PC-9 (cell line): ENCODE data around the gene DNAAF9. TPM values are rescaled to one million over a fixed set of nuclear protein-coding genes. Genes with fewer than 3 reads are reported as not detected.

Experiments
- BruUV-seq: library from RNA; stranded (reverse); fragments of 400-500 nt; replicated peaks from 2 replicates; lab custom pipeline; 2021; lab: Mats Ljungman, UMichigan
- CTCF ChIA-PET: fragments of 300-600 bp; sonication (Branson Sonifier 250); formaldehyde crosslinking; loops from one replicate; lab custom pipeline; 2022; ENCODE audit warnings: antibody characterized with exemption; lab: Charles Lee
- POLR2A ChIA-PET: fragments of 300-600 bp; sonication (Branson Sonifier 250); formaldehyde crosslinking; loops from one replicate; lab custom pipeline; 2022; ENCODE audit warnings: antibody characterized with exemption; ENCODE audit not compliant: unreplicated experiment; lab: Charles Lee
- DNase-seq, 2 experiments: peaks; one replicate each; pipeline versions ENCODE4 v3.0.0 to v3.0.0-alpha.2; 2015 to 2022; ENCODE audit warnings: mixed read lengths in 1 of 2
- H2AFZ ChIP-seq: fragments of 200-600 bp; sonication (generic); 2 replicates; pipeline ENCODE4 v1.8.1; 2017; ENCODE audit warnings: antibody characterized with exemption
- H3F3A ChIP-seq: fragments of 200-600 bp; sonication (generic); 2 replicates; pipeline ENCODE4 v1.8.1; 2017; ENCODE audit warnings: antibody characterized with exemption, mild to moderate bottlenecking, low read depth; ENCODE audit not compliant: insufficient read depth
- H3K27ac ChIP-seq: fragments of 200-600 bp; sonication (generic); 2 replicates; pipeline ENCODE4 v1.6.1; 2016; ENCODE audit warnings: mixed run types
- H3K27me3 ChIP-seq: fragments of 200-600 bp; sonication (generic); 2 replicates; pipeline ENCODE4 v1.6.1; 2016; ENCODE audit warnings: low read depth, mixed run types; ENCODE audit not compliant: insufficient read depth
- H3K36me3 ChIP-seq: fragments of 200-600 bp; sonication (generic); 2 replicates; pipeline ENCODE4 v1.6.1; 2016; ENCODE audit warnings: low read depth, mixed run types
- H3K4me1 ChIP-seq: fragments of 200-600 bp; sonication (generic); replicated peaks from 2 replicates; pipeline ENCODE4 v1.6.1; 2016; ENCODE audit warnings: mixed run types; ENCODE audit not compliant: insufficient read depth
- H3K4me2 ChIP-seq: fragments of 200-600 bp; sonication (generic); 2 replicates; pipeline ENCODE4 v1.6.1; 2017; ENCODE audit warnings: mixed run types
- H3K4me3 ChIP-seq: fragments of 200-600 bp; sonication (generic); 2 replicates; pipeline ENCODE4 v1.6.1; 2016; ENCODE audit warnings: mixed run types
- H3K79me2 ChIP-seq: fragments of 200-600 bp; sonication (generic); 2 replicates; pipeline ENCODE4 v1.6.1; 2017; ENCODE audit warnings: low read depth, mixed run types
- H3K9me2 ChIP-seq: fragments of 200-600 bp; sonication (generic); 2 replicates; pipeline ENCODE4 v1.8.1; 2017; ENCODE audit warnings: mild to moderate bottlenecking; ENCODE audit not compliant: insufficient read depth
- H3K9me3 ChIP-seq: fragments of 200-600 bp; sonication (generic); 2 replicates; pipeline ENCODE4 v1.8.1; 2016; ENCODE audit warnings: low read depth; ENCODE audit not compliant: insufficient read depth
- H4K20me1 ChIP-seq: fragments of 200-600 bp; sonication (generic); 2 replicates; pipeline ENCODE4 v1.8.1; 2017; ENCODE audit not compliant: insufficient read depth
- EZH2 ChIP-seq: fragments of 200-600 bp; sonication (generic); IDR thresholded peaks from 2 replicates; pipeline ENCODE4 v1.8.0; 2017; ENCODE audit warnings: antibody characterized with exemption, low read depth
- intact Hi-C: fragments of 100-400 bp; cut with micrococcal nuclease; formaldehyde crosslinking; loops from one replicate; pipeline ENCODE4 v1.10.0; 2022; ENCODE audit not compliant: unreplicated experiment
- total RNA-seq: library from RNA; stranded (reverse); gene quantifications from 2 replicates; pipeline ENCODE4 v1.2.3, GENCODE V29; 2021
- TF ChIP-seq, protein P1 (sequence below): fragments of 200-600 bp; sonication (generic); conservative IDR thresholded peaks from 2 replicates; pipeline ENCODE4 v1.6.1; 2017; ENCODE audit warnings: mixed run types, antibody characterized with exemption, mild to moderate bottlenecking, moderate library complexity

Gene DNAAF9
- total RNA-seq, 1 experiment from 2014 or later = 2.6 TPM

DNA sequence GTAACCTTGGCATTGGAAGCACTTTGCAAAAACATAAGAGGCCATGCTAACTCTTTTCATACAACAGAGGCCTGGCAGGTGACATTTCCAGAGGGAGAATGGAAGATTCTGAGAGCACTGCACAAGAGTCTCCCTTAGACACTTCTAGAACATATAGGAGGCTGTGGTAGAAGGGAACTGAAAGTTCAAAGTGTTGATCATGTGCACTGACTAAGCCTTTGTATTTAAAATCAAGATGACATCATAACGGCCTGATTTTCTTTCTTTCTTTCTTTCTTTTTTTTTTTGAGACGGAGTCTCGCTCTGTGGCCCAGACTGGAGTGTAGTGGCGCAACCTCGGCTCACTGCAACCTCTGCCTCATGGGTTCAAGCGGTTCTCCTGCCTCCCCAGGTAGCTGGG is 26.8 kb upstream of the DNAAF9 start:
- Histone ChIP-seq H3K4me3 (no peak overlapping the region), H3K9me3 (no peaks in the 10 kb centered on the region), H3F3A (no peaks in the 10 kb centered on the region), H3K36me3 (no peaks in the 10 kb centered on the region), H2AFZ (no peak overlapping the region), H4K20me1 (no peaks in the 10 kb centered on the region), H3K9me2 (no peaks in the 10 kb centered on the region), H3K27ac (no peak overlapping the region), H3K4me2 (no peak overlapping the region), H3K4me1 (no peaks in the 10 kb centered on the region), H3K27me3 (no peaks in the 10 kb centered on the region), H3K79me2 (no peaks in the 10 kb centered on the region)
- DNase-seq = no peak
- intact Hi-C loops = no loop called here
- POLR2A ChIA-PET = no interaction called here
- CTCF ChIA-PET = no interaction called here
- TF ChIP-seq, protein P1, sequence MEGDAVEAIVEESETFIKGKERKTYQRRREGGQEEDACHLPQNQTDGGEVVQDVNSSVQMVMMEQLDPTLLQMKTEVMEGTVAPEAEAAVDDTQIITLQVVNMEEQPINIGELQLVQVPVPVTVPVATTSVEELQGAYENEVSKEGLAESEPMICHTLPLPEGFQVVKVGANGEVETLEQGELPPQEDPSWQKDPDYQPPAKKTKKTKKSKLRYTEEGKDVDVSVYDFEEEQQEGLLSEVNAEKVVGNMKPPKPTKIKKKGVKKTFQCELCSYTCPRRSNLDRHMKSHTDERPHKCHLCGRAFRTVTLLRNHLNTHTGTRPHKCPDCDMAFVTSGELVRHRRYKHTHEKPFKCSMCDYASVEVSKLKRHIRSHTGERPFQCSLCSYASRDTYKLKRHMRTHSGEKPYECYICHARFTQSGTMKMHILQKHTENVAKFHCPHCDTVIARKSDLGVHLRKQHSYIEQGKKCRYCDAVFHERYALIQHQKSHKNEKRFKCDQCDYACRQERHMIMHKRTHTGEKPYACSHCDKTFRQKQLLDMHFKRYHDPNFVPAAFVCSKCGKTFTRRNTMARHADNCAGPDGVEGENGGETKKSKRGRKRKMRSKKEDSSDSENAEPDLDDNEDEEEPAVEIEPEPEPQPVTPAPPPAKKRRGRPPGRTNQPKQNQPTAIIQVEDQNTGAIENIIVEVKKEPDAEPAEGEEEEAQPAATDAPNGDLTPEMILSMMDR = no peak
- TF ChIP-seq EZH2 = no peak
- BruUV-seq = no TSS peak

DNA sequence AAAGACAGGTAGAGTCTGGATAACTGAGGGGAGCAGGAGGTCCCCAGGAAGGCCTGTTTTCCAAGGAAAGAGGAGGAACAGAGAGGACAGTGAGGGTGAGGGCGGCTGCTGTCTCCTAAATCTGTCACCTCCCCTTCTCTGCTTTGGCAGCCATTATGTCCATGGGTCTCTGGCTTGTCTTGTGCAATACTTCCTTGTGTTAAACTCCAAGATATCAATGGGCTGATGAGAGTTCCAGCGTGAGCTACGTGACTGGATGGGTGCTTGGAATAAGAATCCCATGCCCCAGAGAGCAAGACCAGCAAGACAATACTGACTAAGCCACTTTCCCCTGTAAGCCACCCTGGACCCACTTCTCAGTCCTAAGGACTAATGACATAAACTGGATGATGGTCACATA is 26.3 kb upstream of the DNAAF9 start:
- DNase-seq = no peak
- BruUV-seq = no TSS peak

DNA sequence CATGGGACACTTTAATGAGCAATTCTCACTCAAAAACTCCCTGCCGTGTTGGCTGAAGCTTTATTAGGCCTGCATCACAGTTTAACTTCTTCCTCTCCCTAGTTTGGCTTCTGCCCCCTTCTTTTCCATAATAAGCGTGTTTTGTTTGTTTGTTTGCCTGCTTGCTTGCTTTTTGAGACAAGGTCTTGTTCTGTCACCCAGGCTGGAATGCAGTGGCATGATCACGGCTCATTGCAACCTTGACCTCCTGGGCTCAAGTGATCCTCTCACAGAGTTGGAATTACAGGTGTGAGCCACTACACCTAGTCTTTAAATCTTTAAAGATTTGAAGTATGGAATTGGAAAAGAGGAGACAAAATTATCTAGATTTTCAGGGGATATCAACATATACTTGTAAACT is 25.4 kb upstream of the DNAAF9 start:
- POLR2A ChIA-PET = interaction anchor here (0.7 kb wide), 1 partner anchor 214 kb away, joined by 3 read pairs; no protein-coding TSS in a partner anchor
- Histone ChIP-seq H3K79me2 (no peaks in the 10 kb centered on the region), H3F3A (no peaks in the 10 kb centered on the region), H3K9me2 (no peaks in the 10 kb centered on the region), H3K4me3 (no peak overlapping the region), H2AFZ (no peak overlapping the region), H3K36me3 (no peaks in the 10 kb centered on the region), H3K27ac (no peak overlapping the region), H3K27me3 (no peaks in the 10 kb centered on the region), H3K4me1 (no peaks in the 10 kb centered on the region), H3K9me3 (no peaks in the 10 kb centered on the region), H3K4me2 (no peak overlapping the region), H4K20me1 (no peaks in the 10 kb centered on the region)
- intact Hi-C loops = no loop called here
- CTCF ChIA-PET = no interaction called here
- TF ChIP-seq, protein P1 = no peak
- no peak for TF ChIP-seq EZH2
- no TSS peak for BruUV-seq
- no peak for DNase-seq

More for the DNA sequence above, 26.3 kb upstream of the DNAAF9 start:
- Histone ChIP-seq H2AFZ (no peak overlapping the region), H3K4me2 (no peak overlapping the region), H3K27ac (no peak overlapping the region), H3K4me1 (no peaks in the 10 kb centered on the region), H4K20me1 (no peaks in the 10 kb centered on the region), H3K4me3 (no peak overlapping the region), H3K27me3 (no peaks in the 10 kb centered on the region), H3F3A (no peaks in the 10 kb centered on the region), H3K9me3 (no peaks in the 10 kb centered on the region), H3K9me2 (no peaks in the 10 kb centered on the region), H3K36me3 (no peaks in the 10 kb centered on the region), H3K79me2 (no peaks in the 10 kb centered on the region)
- intact Hi-C loops = no loop called here
- TF ChIP-seq, protein P1 = no peak
- no peak for TF ChIP-seq EZH2
- CTCF ChIA-PET = no interaction called here
- POLR2A ChIA-PET = interaction anchor here (0.7 kb wide), 1 partner anchor 215 kb away, joined by 3 read pairs; no protein-coding TSS in a partner anchor
